ENCODE measurements around the gene TRRAP. TPM values are rescaled to one million over a fixed set of nuclear protein-coding genes. Genes with fewer than 3 reads are reported as not detected.

TRRAP gene
- total and polyA plus RNA-seq, 2 of the 8 experiments (the other 6 are each of a cell fraction or from before 2014, with no cell fraction given), result 21.7 to 48.6 TPM

DNA sequence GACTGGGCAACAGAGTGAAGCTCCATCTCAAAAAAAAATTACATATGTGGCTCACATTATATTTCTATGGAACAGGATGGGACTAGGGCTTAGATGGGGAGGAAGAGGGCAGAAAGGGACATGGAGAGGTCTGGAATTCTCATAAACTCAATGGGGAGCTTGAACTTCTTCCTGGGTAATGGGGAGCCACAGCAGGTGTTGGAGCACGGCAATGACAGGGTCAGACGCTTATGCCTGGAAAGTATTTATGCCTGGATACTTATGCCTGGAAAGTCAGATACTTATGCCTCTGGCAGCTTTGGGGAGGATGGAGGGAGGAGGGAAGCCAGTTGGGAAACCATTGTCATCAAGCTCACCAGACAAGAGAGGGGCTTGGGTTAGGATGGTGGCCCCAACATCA lies 45.3 kb upstream of the TRRAP start:
- Histone ChIP-seq H2AFZ (ENCODE audit: low read length) (no peak overlapping the region), H3K14ac (ENCODE audit: insufficient read length) (no peak overlapping the region), H3K79me1 (ENCODE audit: low read depth, low read length) (no peaks in the 10 kb centered on the region), H2BK120ac (replicated peaks; ENCODE audit: low read depth, low read length) (no peak overlapping the region), H4K8ac (ENCODE audit: extremely low read depth, insufficient read depth, low read length) (no peak overlapping the region), H3K18ac (ENCODE audit: extremely low read depth, low read length) (no peak overlapping the region), H3K23ac (ENCODE audit: insufficient read length) (no peak overlapping the region), H2BK15ac (ENCODE audit: low read length) (no peak overlapping the region), H3K4ac (replicated peaks; ENCODE audit: insufficient read length, low read depth, low read length) (no peak overlapping the region), H3K79me2 (ENCODE audit: control insufficient read depth in 1 of 2, insufficient read depth in 2 of 2, low read length in 2 of 2) (no peaks in the 10 kb centered on the region), H2BK5ac (ENCODE audit: low read depth, low read length) (no peak overlapping the region), H3K4me3 (ENCODE audit: extremely low read depth in 1 of 4, insufficient read depth in 2 of 4, low read depth in 3 of 4, low read length in 4 of 4) (no peak overlapping the region), H3K36me3 (ENCODE audit: control insufficient read depth in 2 of 4, insufficient read depth in 4 of 4, low read length in 3 of 4) (no peaks in the 10 kb centered on the region), H4K91ac (replicated peaks; ENCODE audit: insufficient read length, low read length) (no peak overlapping the region), H3K9me3 (ENCODE audit: insufficient read depth in 2 of 2, low read depth in 1 of 2, low read length in 1 of 2) (no peaks in the 10 kb centered on the region), H3K9ac (replicated peaks in 1 of 4; ENCODE audit: extremely low read depth in 1 of 4, low read depth in 3 of 4, low read length in 3 of 4) (no peak overlapping the region), H2AK5ac (ENCODE audit: low read depth, low read length) (no peak overlapping the region), H2BK12ac (ENCODE audit: low read depth, low read length) (no peak overlapping the region), H4K5ac (ENCODE audit: insufficient read length, low read depth, low read length) (no peak overlapping the region), H2BK20ac (ENCODE audit: low read length) (no peak overlapping the region), H3K27ac (ENCODE audit: low read depth, low read length) (no peak overlapping the region), H3K27me3 (replicated peaks in 1 of 4; ENCODE audit: control insufficient read depth in 3 of 4, extremely low read depth in 1 of 4, insufficient read depth in 3 of 4, low read length in 3 of 4) (no peaks in the 10 kb centered on the region), H3K23me2 (ENCODE audit: low read depth, low read length) (no peaks in the 10 kb centered on the region), H3K56ac (replicated peaks; ENCODE audit: insufficient read length, low read depth, low read length) (no peak overlapping the region), H3K4me2 (ENCODE audit: insufficient read depth in 1 of 2, low read depth in 2 of 2, low read length in 2 of 2) (no peak overlapping the region), H3K4me1 (replicated peaks in 1 of 4; ENCODE audit: control insufficient read depth in 3 of 4, insufficient read depth in 4 of 4, low read length in 3 of 4) (peaks cover 0 to 5% (median 2%) of the 10 kb centered on the region in 4 experiments; a peak in 4 of 7 replicates), H4K20me1 (replicated peaks in 1 of 2; ENCODE audit: control insufficient read depth in 1 of 2, insufficient read depth in 2 of 2, low read length in 2 of 2) (no peaks in the 10 kb centered on the region)
- ChIA-PET CTCF (ENCODE audit: partially characterized antibody) (interaction anchor here (0.7 to 17.3 kb wide), 27 partner anchors 11 to 567 kb away, joined by 3 to 365 read pairs (median 8); partner anchors contain the start of gene TRRAP), POLR2A (ENCODE audit: partially characterized antibody) (interaction anchor here (0.5 kb wide), 1 partner anchor 64 kb away, joined by 4 read pairs; no protein-coding TSS in a partner anchor)
- TF ChIP-seq CEBPB (IDR thresholded peaks at IDR 0.05; ENCODE audit: low read depth, low read length), result no peak
- no peak for TF ChIP-seq SIX5 (IDR thresholded peaks at IDR 0.05; ENCODE audit: low read depth, low read length)
- no peak for TF ChIP-seq KDM5A (IDR thresholded peaks at IDR 0.05; ENCODE audit: low read length)
- TF ChIP-seq KDM1A (IDR thresholded peaks at IDR 0.05; ENCODE audit: borderline replicate concordance, low read length), result peak; percentile 67; the same call in 1 of the 2 replicates
- FAIRE-seq (no peak), DNase-seq (ENCODE audit: low read depth in 1 of 2, low spot score in 2 of 2) (no peak)
- 81% methylated on average over 2 of the region's 2 CpGs; no CpG with 5 or more reads in 1 of the 2 experiments for WGBS, 2 experiments (ENCODE audit: extremely low coverage in 1 of 2, insufficient coverage in 1 of 2, insufficient read length in 1 of 2, insufficient replicate concordance in 2 of 2, low coverage in 1 of 2, low lambda C conversion rate in 2 of 2, missing lambda C conversion rate in 1 of 2)

Measured in H1 (cell line).